Measurements from ENCODE around the gene DBI.

The DBI gene

GRCh38 chr2:119338826-119339561, 27.8 kb upstream of the DBI start:
- no peak for TF ChIP-seq CTCF (IDR thresholded peaks at IDR 0.05; ENCODE audit: low read depth, low read length)
- Histone ChIP-seq H3K4me3 (ENCODE audit: low read depth, low read length) (no peak overlapping the region), H3K27me3 (no peaks in the 10 kb centered on the region), H3K9me3 (no peaks in the 10 kb centered on the region), H3K4me1 (no peaks in the 10 kb centered on the region), H3K36me3 (no peaks in the 10 kb centered on the region)
- DNase-seq = no peak

DNA sequence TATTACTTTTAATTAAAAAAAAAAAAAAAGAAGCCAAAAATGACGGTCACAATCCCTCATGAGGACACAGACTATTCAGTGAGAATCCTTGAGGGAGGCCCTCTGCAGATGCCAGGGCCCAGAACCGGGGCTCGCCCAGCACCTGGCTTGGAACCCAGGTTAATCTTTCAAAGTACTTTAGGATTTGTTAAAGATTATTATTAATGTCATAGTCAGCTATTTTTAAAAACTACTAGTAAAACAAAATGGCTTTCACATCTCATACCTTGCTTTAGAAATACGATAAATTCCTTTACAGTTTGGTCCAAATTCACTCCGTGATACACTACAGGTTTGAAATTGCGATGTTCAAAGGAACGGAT, 27.2 kb upstream of the DBI start:
- H3K36me3 ChIP-seq = no peaks in the 10 kb centered on the region
- H3K4me3 ChIP-seq (ENCODE audit: low read depth, low read length) = no peak overlapping the region
- no peaks in the 10 kb centered on the region for H3K4me1 ChIP-seq
- H3K27me3 ChIP-seq = no peaks in the 10 kb centered on the region
- DNase-seq = no peak
- no peaks in the 10 kb centered on the region for H3K9me3 ChIP-seq
- TF ChIP-seq CTCF (IDR thresholded peaks at IDR 0.05; ENCODE audit: low read depth, low read length) = no peak

DNA sequence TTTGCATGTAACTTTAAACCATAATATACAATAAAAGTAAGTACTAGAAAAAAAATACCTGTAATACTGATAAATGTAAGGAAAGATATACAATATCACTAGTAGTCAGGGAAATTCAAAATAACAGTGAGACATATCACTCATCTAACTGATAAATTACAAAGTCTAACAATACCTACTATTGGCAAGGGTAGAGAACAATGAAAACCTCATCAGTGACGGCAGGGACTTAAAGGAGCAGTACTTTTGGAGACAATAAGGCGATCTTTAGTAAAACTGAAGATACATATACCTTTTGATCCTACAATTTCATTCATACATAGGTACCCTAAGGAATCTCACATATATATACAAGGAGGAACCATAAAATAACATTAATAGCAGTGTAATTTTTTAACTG, 25.1 kb upstream of the DBI start:
- no peak for DNase-seq
- no peak overlapping the region for H3K4me3 ChIP-seq (ENCODE audit: low read depth, low read length)
- no peaks in the 10 kb centered on the region for H3K9me3 ChIP-seq
- TF ChIP-seq CTCF (IDR thresholded peaks at IDR 0.05; ENCODE audit: low read depth, low read length) = no peak
- H3K36me3 ChIP-seq = no peaks in the 10 kb centered on the region
- no peaks in the 10 kb centered on the region for H3K27me3 ChIP-seq
- no peaks in the 10 kb centered on the region for H3K4me1 ChIP-seq

- DNase-seq = no peak
- H3K4me1 ChIP-seq = no peaks in the 10 kb centered on the region
- no peaks in the 10 kb centered on the region for H3K9me3 ChIP-seq
- H3K4me3 ChIP-seq (ENCODE audit: low read depth, low read length) = no peak overlapping the region
- no peaks in the 10 kb centered on the region for H3K27me3 ChIP-seq
- no peaks in the 10 kb centered on the region for H3K36me3 ChIP-seq
- no peak for TF ChIP-seq CTCF (IDR thresholded peaks at IDR 0.05; ENCODE audit: low read depth, low read length)
Observed at GRCh38 chr2:119349289-119349688, 17.5 kb upstream of the DBI start.

DNA sequence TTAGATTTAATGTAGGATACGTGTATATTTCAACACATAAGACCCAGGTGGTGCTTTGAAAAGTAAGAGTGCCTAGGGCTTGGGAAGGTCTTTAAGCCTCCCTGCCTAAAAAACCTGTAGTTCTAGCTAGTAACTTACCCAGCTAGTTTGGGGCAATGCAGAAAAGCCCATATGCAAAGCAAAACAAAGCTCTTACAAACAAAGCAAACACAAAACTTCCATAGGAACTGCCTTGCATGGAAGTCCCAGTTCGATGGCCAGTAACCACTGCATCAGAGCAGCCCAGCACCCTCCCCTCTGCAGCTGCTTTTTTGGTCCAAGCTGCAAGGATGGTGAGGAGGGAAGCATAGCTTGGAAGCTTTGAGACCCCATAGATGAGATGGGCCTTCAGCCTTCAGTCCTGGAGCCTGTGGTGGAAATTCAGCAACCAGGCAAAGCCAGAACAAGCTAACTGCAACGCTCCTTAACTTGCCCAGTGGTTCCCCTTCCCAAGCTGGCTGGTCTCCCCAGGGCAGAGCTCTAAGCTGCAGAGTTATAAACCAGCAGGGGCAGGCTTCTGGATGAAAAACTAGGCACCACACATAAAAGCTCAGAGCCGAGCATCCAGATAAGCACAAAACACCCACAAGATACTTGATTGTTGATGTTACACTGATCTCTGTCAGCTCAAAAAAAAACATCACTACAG, 16.3 kb upstream of the DBI start:
- TF ChIP-seq CTCF (IDR thresholded peaks at IDR 0.05; ENCODE audit: low read depth, low read length) = peak; percentile 13; the same call in 1 of the 2 replicates
- Histone ChIP-seq H3K4me1 (no peaks in the 10 kb centered on the region), H3K4me3 (ENCODE audit: low read depth, low read length) (no peak overlapping the region), H3K9me3 (no peaks in the 10 kb centered on the region), H3K27me3 (no peaks in the 10 kb centered on the region), H3K36me3 (no peaks in the 10 kb centered on the region)
- no peak for DNase-seq

GRCh38 chr2:119352357-119352756, 14.4 kb upstream of the DBI start:
- no peaks in the 10 kb centered on the region for H3K36me3 ChIP-seq
- no peak for TF ChIP-seq CTCF (IDR thresholded peaks at IDR 0.05; ENCODE audit: low read depth, low read length)
- no peaks in the 10 kb centered on the region for H3K27me3 ChIP-seq
- H3K9me3 ChIP-seq = no peaks in the 10 kb centered on the region
- H3K4me3 ChIP-seq (ENCODE audit: low read depth, low read length) = no peak overlapping the region
- no peak for DNase-seq
- H3K4me1 ChIP-seq = no peaks in the 10 kb centered on the region
